Medulla oblongata (tissue), 1 donor: Measurements from ENCODE around the gene PRX.
"Not testable (repeated sequence)": the region's sequence is repeated elsewhere in the genome, so short reads cannot be mapped to it uniquely, and the experiment has no call there.

Experiments used
- DNase-seq: peaks from one replicate; pipeline ENCODE4 v3.0.0-alpha.2; 2015; ENCODE audit errors: extremely low spot score

The PRX gene

DNA sequence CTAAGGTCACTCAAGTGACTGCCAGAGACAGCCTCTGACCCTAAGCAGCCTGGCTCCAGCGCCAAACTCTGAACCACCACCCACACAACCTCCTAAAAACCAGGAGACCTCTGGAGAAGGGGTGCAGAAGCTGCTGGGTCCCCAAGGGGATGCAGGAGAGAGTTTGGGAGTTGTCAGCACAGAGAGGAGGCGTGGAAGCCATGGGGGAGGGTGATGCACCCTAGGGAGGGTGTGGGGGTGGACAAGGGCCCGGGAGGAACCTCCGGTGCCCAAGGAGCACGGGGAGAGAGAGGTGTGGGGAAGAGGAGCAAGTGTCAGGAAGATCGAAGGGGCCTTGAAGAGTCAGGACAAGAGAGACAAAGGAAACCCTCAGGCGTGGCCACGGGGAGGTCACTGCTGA lies 21.1 kb downstream of the PRX start:
- no peak for DNase-seq

DNA sequence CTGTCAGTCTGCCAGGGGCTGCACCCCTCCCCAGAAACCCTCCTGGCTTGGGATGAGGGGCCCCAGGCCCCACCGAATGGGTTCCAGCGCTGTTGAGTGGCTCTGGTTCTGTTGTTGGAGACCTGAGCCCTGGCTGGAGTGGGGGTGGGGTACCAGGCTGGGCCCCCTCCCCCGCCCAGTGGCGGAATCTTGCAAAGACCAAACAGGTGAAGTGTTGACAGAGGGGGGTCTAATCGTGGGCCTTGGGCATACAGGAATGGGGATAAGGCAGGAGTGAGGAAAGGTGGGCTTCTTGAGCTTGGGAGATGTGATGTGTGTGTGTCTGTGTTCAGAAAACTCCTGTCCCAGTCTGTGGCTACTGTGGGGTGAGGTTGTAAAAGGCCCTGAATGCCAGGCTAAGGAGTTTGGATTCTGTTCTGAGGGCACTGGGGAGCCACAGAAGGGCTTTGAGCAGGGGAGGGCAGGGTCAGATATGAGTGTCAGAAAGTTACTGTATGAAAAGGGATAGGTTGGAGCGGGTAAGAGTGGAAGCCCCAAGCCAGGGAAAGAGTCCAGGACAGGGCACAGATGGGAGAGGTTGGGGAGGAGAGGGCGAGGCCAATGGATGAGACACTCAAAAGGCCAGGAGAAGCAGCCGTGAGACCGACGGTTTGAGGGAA lies 23.0 kb downstream of the PRX start, which contains the start of gene HIPK4:
Gene HIPK4 (minus strand): TSS at position 98 of the 659 bp plus-strand sequence. CDS start 279 bp downstream, outside the sequence.
- no peak for DNase-seq

DNA sequence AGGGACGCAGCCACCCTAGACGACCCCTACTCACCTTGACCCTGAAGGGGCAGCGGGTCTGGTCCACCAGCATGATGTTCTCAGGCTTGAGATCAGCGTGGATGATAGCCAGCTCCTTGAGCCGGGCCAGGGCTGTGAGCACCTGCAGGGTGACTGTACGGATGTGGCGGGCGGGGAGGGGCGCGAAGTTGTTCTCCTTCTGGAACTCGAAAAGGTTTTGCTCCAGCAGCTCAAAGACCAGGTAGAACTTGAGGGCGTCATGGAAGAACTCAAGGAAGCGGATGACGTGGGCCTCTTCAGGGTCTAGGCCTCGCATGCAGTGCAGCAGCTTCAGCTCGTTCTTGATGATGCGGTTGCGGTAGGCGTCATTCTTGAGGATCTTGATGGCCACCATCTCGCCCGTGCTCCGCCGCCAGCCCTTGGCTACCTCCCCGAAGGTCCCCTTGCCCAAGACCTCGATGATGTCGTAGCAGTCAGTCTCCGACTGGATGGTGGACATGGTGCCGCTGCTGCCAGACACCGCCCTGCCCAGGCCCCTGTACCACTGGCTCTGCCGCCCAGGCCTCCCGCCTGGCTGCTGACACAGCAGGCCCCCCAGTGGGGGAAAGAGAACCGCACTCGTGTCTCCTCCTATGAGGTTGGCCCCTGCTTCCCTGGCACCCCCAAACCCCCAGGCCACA lies 23.6 kb downstream of the PRX start:
- DNase-seq = no peak

DNA sequence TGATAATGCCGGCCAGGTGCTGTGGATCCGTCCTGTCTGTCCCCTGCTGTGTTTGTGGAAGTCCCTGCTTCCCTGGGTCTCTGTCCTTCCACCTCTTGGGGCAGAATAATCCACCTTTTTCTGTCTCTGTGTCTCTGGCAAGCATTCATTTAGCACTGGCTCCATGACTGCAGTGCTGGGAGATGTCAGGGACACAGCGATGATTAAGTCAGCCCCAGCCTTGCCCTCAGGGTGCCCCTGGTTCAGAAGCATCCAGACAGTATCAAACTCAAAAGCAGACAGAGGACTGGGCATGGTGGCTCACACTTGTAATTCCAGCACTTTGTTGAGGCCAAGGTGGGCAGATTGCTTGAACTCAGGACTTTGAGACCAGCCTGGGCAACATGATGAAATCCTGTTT lies 24.7 kb downstream of the PRX start:
- no peak for DNase-seq

DNA sequence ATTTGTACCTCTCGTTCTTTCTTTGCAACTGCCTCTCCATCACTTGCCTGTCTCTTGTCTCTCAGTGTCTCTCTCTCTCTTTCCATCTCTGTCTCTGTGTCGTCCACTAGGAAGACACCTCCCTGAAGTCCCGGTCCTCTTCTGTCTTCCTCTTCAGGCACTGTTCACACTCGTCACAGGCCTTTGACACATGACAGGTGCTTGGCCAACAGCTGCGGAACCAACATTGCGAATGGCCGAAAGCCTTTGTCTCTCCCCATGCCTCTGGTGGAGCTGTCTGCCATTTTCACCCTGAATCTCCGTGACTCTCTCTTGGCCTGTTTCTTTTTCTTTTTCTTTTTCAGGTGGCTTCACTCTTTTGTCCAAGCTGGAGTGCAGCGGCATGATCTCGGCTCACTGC lies 26.0 kb downstream of the PRX start:
- no peak for DNase-seq

DNA sequence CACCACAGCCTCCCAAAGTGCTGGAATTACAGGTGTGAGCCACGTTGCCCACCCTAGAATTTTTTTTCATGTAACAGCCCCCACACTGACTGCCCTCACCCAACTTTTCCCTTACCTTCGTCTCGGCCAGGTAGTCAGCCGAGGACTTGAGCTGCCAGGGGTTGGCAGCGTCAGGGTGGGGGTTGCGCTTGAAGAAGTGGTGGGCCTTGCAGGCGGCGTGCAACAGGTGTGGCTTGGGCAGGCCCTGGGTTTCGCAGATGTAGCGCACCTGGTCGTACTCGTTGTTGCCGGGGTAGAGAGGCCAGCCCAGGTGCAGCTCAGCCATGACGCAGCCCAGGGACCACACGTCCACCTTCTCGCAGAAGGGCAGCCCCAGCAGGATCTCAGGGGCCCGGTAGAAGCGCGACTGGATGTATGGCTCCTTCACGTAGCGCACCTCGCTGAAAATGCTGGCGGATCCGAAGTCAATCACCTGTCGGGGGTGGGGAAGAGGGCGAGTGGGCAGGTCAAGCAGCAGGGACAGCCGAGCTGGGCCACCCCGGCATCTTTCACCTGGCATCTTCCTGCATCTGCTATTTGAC lies 29.4 kb downstream of the PRX start:
- no peak for DNase-seq

DNA sequence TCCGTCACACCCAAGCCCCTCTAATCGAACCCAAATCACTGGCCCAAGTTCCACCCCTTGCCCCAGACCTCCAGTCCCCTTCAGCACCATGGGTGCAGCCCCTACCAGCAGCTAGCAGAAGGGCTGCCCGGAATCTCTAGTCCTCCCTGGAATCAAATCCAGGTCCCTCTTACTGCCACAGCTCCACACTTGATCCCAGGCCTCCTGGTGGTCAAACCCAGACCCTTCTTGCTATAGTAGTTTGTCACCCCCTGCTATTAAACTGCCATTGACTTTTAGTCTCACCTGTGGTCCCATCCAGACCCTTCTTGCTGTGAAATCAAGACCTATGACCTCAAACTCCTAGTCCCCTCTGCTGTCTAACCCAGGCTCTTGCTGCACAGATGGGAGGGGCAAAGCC lies 31.9 kb downstream of the PRX start:
- DNase-seq = no peak

DNA sequence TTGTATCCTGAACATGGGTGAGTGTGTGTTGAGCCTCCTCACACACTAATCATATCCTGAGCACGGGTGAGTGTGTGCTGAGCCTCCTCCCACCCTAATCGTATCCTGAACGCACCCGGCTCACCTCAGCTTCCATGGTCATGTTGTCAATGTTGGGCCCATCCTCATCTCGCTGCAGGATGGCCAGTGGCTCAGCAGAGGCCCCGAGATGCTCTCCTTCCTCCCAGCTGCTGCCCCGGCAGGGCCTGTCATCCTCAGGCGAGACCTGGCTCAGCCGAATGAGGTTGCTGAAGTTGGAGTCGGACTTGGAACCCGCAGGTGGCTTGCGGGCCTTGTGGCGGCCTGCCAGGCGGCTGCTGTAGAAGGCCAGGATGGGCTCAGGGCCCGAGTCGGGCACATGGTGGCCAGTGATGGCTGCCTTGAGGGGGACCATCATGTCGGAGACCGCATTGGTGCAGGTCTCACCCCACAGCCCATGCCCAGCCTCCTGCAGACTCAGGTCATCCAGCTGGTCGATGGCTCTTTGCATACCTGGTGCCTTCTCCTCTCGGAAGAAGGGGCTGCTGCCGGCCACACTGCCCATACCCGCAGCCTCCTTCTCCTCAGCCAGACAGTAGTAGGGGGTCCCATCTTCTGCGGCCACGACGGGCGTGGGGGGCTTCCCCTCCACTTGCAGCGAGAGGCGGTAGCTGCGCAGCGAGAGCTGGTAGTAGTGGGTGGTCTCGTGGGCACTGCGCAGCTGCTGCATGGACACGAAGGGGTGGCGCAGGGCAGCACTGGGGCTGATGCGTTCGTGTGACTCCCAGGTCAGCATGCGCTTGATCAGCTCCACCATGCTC lies 32.8 kb downstream of the PRX start:
- no peak for DNase-seq

DNA sequence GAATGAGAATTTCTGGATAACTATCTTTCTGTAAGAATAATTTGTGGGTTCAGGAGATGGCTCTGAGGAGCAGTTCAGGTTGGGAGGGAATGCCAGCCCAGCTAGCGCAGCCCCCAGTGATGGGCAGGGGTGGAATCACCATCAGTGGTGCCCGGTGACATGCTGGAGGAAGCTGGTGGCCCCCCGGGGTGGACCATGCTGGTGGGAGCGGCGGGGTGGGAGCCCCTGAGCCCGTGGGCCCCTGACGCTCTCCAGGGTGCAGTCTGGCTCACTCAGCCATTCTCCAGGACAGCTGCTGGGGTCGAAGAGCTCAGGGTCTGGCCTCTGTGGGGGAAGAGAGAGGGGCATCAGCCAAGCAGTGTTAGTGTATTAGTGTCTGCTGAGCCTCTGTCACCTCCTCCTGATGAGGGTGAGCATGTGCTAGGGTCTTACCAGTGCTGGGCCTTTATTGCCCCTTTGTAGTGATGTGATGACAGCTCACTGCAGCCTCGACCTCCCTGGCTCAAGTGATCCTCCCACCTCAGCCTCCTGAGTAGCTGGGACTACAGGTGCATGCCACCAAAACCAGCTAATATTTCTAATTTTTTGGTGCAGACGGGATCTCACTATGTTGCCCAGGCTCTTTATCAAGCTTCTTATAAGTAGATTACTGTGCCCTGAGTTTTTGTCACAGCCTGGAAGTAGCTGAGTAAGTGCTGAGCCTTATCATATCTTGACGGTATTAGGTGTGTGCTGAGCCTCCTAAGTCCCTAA lies 33.6 kb downstream of the PRX start:
- DNase-seq = no peak

DNA sequence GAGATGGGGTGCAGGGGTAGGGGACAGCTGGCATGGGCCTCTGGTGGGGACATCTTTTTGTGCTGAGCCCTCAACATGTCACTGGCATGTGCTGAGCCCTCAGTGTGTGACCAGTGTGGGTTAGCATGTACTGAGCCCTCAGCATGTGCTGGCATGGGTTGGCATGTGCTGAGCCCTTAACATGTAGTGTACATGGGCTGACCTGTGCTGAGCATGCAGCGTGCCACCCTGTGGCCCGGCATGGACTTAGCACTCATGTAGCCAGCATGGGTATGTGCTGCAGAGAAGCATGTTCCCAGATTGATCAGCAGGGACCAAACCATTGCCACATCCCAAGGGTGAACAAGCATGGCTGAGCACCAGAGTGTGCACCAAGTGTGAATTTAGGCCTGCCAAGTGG lies 34.7 kb downstream of the PRX start:
- no peak for DNase-seq

DNA sequence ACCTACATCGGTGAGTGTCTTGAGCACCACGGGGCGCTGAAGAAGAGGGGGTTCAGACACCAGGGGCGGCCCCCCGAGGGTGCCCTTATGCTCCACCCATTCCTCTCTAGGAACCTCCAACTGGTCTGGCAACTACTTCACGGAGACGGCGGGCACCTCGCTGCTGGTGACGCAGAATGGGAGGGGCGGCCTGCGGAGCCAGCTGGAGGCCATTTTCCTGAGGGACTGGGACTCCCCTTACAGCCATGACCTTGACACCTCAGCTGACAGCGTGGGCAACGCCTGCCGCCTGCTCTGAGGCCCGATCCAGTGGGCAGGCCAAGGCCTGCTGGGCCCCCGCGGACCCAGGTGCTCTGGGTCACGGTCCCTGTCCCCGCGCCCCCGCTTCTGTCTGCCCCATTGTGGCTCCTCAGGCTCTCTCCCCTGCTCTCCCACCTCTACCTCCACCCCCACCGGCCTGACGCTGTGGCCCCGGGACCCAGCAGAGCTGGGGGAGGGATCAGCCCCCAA lies 35.2 kb downstream of the PRX start:
- no peak for DNase-seq

DNA sequence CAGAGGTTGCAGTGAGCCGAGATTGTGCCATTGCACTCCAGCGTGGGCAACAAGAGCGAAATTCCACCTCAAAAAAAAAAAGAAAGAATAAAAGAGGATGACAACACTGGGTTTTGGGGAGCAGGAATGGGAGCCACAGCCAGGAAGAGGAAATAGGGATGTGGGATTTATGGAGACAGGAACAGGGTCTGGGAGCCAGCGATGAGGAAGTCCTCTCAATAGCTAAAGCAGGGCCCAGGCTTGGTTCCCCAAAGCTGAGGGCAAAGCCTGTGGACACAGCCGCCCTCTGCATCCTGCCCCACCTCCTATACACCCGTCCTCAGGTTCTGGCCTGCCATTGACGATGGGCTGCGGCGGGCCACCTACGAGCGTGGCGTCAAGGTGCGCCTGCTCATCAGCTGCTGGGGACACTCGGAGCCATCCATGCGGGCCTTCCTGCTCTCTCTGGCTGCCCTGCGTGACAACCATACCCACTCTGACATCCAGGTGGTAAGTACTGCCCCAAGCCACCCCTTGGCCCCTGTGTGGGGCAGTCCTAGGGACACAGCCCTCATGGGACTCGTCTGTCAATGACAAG lies 36.8 kb downstream of the PRX start:
- DNase-seq = no peak

DNA sequence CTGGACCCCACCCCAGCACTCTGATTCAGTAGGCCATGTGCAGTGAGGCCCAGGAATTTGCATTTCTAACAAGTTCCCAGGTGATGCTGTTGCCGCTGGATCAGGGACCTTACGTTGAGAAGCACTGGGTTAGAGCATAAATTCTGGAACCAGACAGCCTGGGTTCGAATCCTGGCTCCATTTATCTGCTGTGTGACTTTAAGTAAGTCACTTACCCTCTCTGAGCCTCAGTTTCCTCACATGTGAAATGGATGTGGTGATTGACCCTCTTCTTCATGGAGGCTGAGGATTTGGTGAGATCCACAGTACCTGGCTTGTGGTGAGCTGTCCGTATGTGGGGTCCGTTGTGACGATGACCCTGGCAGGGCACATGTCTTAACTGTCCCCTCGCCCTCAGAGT lies 39.1 kb downstream of the PRX start:
- no peak for DNase-seq

DNA sequence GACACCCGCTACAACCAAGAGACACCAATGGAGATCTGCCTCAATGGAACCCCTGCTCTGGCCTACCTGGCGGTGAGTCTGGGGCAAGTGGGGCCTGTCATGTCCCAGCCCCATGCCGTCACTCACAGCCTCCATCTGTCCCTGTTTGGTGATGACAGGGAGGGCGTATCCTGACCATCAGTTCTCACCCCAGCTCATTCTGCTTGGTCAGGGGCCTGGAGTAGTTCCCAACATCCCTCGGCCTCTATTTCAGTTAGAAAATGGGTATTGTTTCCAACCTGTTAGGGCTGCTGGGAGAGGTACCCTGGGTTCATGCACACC lies 41.4 kb downstream of the PRX start:
- no peak for DNase-seq

DNA sequence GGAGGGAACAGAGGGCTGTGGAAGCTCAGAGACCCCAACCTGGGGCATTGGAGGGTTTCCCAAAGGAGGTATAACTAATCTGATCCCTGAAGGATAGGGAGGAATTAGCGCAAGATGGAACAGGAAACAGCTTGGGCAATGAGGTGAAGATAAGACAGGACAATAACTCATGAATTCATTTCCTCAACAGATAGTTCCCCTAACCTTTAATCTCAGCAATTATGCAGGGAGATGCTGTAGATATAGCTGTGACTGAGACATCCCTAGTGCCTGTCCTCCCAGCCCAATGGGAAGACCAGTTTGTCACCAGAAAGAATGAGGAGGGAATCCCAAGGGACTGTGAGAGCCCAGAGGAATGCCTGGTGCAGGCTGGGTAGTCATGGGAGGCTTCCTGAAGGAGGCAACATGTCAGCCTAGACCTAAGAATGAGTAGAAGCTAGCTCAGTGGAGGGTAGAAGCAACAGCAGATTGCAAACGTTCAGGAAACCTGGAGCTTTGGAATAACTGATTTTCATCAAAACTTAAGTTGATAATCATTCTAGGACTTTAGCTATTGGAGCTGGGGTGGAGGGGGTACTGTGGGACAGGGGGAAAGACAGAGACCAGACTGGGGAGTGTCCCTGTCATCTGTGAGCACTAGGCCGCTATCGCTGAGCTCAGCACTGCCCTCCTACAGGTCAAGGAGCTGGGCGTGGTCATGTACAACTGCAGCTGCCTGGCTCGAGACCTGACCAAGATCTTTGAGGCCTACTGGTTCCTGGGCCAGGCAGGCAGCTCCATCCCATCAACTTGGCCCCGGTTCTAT lies 42.0 kb downstream of the PRX start:
- DNase-seq = no peak

DNA sequence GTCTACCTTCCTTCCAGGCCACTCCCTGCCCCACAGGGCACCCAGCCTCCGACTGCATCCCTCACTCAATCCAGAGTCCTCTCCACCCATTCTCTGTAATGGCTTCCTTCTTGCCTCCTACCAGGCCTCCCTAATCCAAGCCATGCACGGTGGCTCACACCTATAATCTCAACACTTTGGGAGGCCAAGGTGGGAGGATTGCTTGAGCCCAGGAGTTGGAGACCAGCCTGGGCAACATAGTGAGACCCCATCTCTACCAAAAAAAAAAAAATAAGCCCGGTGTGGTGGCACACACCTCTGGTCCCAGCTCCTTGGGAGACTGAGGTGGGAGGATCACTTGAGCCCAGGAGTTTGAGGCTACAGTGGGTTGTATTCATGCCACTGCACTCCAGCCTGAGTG lies 42.9 kb downstream of the PRX start:
- DNase-seq = not testable (repeated sequence)

DNA sequence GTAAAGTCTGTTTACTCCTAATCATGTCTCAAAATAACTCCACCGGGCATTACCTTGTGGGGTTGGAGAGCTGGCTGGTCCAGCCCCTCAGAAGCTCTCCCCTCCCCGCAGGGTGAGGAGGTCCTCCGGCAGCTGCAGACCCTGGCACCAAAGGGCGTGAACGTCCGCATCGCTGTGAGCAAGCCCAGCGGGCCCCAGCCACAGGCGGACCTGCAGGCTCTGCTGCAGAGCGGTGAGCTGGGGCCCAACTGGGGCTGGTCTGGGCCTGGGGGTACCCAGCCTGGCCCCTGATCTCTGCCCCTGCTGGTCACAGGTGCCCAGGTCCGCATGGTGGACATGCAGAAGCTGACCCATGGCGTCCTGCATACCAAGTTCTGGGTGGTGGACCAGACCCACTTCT lies 43.4 kb downstream of the PRX start:
- DNase-seq = no peak

DNA sequence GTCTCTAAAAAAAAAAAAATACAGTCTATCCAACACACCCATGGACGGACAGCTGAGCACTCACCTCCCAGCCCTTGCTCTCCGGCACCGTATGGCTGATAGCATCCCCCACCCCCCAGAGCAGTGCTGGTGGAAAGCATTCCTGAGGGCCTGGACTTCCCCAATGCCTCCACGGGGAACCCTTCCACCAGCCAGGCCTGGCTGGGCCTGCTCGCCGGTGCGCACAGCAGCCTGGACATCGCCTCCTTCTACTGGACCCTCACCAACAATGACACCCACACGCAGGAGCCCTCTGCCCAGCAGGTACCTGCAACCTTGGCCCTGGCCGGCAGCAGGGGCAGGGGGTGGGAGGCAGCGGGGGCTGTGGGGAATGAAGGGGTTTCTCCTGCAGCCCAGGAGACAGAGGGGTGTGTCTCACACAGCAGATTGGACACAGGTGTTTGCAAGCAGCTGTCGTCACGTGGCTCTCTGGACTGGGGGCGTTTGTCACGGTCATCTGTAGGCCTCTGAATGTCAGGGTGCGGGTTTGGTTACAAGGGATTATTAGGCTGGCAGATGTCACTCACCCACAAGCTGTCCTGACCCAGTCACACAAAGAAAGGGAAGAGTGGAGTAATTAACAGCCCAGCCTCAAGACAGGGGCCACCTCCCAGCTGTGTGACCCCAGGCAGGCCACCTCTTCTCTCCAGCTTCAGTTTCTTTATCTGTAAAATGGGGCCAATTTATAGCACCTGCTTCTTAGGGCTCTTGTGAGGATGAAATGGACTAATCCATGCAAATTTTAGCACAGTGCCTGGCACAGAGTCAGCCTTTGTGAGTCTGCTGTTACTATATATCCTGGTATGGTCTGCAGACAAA lies 45.4 kb downstream of the PRX start:
- no peak for DNase-seq
